OCI-LY1 (cell line): ENCODE data around the gene AIRE.

Experiments
- CTCF ChIP-seq: fragments of 200-600 bp; sonication (generic), shearing (Covaris generic); IDR thresholded peaks from 2 replicates; pipeline ENCODE4 v1.5.1; 2017; ENCODE audit warnings: mild to moderate bottlenecking, antibody characterized with exemption, low read length, moderate library complexity, mixed read lengths
- EZH2 ChIP-seq: fragments of 200-600 bp; sonication (generic), shearing (Covaris generic); IDR thresholded peaks from 2 replicates; pipeline ENCODE4 v1.8.0; 2017; ENCODE audit warnings: borderline replicate concordance, mixed run types, mild to moderate bottlenecking, antibody characterized with exemption, low read length, moderate library complexity, mixed read lengths

GRCh38 chr21:44312716-44313115 lies 27.0 kb downstream of the AIRE start:
- TF ChIP-seq CTCF (no peak), EZH2 (no peak)
